ENCODE results near the gene INAVA. TPM values are rescaled to one million over a fixed set of nuclear protein-coding genes. Genes with fewer than 3 reads are reported as not detected.

Gene INAVA
- total RNA-seq, 1 donor from 2014 or later: 23.7 TPM

- peaks cover 65% of the 10 kb centered on the region for H3K79me2 ChIP-seq (ENCODE audit: low read depth)
- H3K27me3 ChIP-seq: no peaks in the 10 kb centered on the region
- H3K4me1 Mint-ChIP-seq: peaks cover 43% of the 10 kb centered on the region
- TF ChIP-seq CTCF (IDR thresholded peaks at IDR 0.05) (no peak), EZH2 (IDR thresholded peaks at IDR 0.05) (no peak), EZH2phosphoT487 (IDR thresholded peaks at IDR 0.05) (no peak)
- H3K36me3 Mint-ChIP-seq: peaks cover 12% of the 10 kb centered on the region
- H3K4me3 ChIP-seq: no peak overlapping the region
- H3K27ac Mint-ChIP-seq: no peak overlapping the region
- peaks cover 43% of the 10 kb centered on the region for H3K4me1 ChIP-seq
- H3K9ac ChIP-seq: no peak overlapping the region
- peak overlapping the region; percentile 17 for H3K4me2 ChIP-seq
- H3K9me3 ChIP-seq (ENCODE audit: low read depth): no peaks in the 10 kb centered on the region
- peaks cover 70% of the 10 kb centered on the region for H4K20me1 ChIP-seq (ENCODE audit: low read depth)
- no peaks in the 10 kb centered on the region for H3K36me3 ChIP-seq
- no peak overlapping the region for H2AFZ ChIP-seq (replicated peaks)
- H3K9me3 Mint-ChIP-seq: no peaks in the 10 kb centered on the region
- H3K4me3 Mint-ChIP-seq: peak overlapping the region; percentile 50
- H3K27ac ChIP-seq: no peak overlapping the region
- peaks cover 4% of the 10 kb centered on the region for H3K27me3 Mint-ChIP-seq (ENCODE audit: insufficient read depth, low read depth)
- peaks cover 17% of the 10 kb centered on the region for H3F3A ChIP-seq (ENCODE audit: low read depth)
- no peak for DNase-seq (ENCODE audit: low spot score)
These were observed 1.3 kb downstream of the INAVA start for GRCh38 chr1:200895801-200896530.

GRCh38 chr1:200896531-200897196 lies 2.0 kb downstream of the INAVA start:
- peak overlapping the region; percentile 50 for H3K4me3 Mint-ChIP-seq

GRCh38 chr1:200897259-200897658 lies 2.6 kb downstream of the INAVA start:
- peaks cover 70% of the 10 kb centered on the region for H4K20me1 ChIP-seq (ENCODE audit: low read depth)
- Mint-ChIP-seq H3K27me3 (ENCODE audit: insufficient read depth, low read depth) (peaks cover 6% of the 10 kb centered on the region), H3K36me3 (peaks cover 22% of the 10 kb centered on the region), H3K4me1 (peaks cover 41% of the 10 kb centered on the region), H3K9me3 (no peaks in the 10 kb centered on the region), H3K4me3 (no peak overlapping the region), H3K27ac (no peak overlapping the region)
- H3K36me3 ChIP-seq: no peaks in the 10 kb centered on the region
- H3K4me3 ChIP-seq: no peak overlapping the region
- DNase-seq (ENCODE audit: low spot score): no peak
- H3K27me3 ChIP-seq: no peaks in the 10 kb centered on the region
- no peak overlapping the region for H3K4me2 ChIP-seq
- TF ChIP-seq EZH2 (IDR thresholded peaks at IDR 0.05) (no peak), EZH2phosphoT487 (IDR thresholded peaks at IDR 0.05) (no peak), CTCF (IDR thresholded peaks at IDR 0.05) (no peak)
- H3F3A ChIP-seq (ENCODE audit: low read depth): peaks cover 4% of the 10 kb centered on the region
- no peaks in the 10 kb centered on the region for H3K9me3 ChIP-seq (ENCODE audit: low read depth)
- no peak overlapping the region for H3K9ac ChIP-seq
- no peak overlapping the region for H2AFZ ChIP-seq (replicated peaks)
- H3K4me1 ChIP-seq: peaks cover 43% of the 10 kb centered on the region
- H3K27ac ChIP-seq: no peak overlapping the region
- peaks cover 60% of the 10 kb centered on the region for H3K79me2 ChIP-seq (ENCODE audit: low read depth)

More at GRCh38 chr1:200896531-200897196, 2.0 kb downstream of the INAVA start:
- Mint-ChIP-seq H3K36me3 (peaks cover 16% of the 10 kb centered on the region), H3K9me3 (no peaks in the 10 kb centered on the region), H3K27me3 (ENCODE audit: insufficient read depth, low read depth) (peaks cover 6% of the 10 kb centered on the region), H3K27ac (peak overlapping the region; percentile 69), H3K4me1 (peaks cover 43% of the 10 kb centered on the region)
- peaks cover 70% of the 10 kb centered on the region for H4K20me1 ChIP-seq (ENCODE audit: low read depth)
- peaks cover 43% of the 10 kb centered on the region for H3K4me1 ChIP-seq
- no peaks in the 10 kb centered on the region for H3K27me3 ChIP-seq
- no peak overlapping the region for H2AFZ ChIP-seq (replicated peaks)
- H3K27ac ChIP-seq: no peak overlapping the region
- no peaks in the 10 kb centered on the region for H3K9me3 ChIP-seq (ENCODE audit: low read depth)
- H3K36me3 ChIP-seq: no peaks in the 10 kb centered on the region
- H3F3A ChIP-seq (ENCODE audit: low read depth): peaks cover 10% of the 10 kb centered on the region
- H3K4me3 ChIP-seq: no peak overlapping the region
- H3K79me2 ChIP-seq (ENCODE audit: low read depth): peaks cover 65% of the 10 kb centered on the region
- no peak for DNase-seq (ENCODE audit: low spot score)
- no peak for TF ChIP-seq EZH2phosphoT487 (IDR thresholded peaks at IDR 0.05)
- H3K9ac ChIP-seq: no peak overlapping the region
- peak overlapping the region; percentile 17 for H3K4me2 ChIP-seq

- DNase-seq (ENCODE audit: low spot score): no peak
- TF ChIP-seq EZH2 (IDR thresholded peaks at IDR 0.05): no peak
- no peak for TF ChIP-seq EZH2phosphoT487 (IDR thresholded peaks at IDR 0.05)
- no peak for TF ChIP-seq CTCF (IDR thresholded peaks at IDR 0.05)
- Histone ChIP-seq H3K9me3 (ENCODE audit: low read depth) (no peaks in the 10 kb centered on the region), H3K4me3 (no peak overlapping the region), H3K27ac (no peak overlapping the region), H3K36me3 (no peaks in the 10 kb centered on the region), H3K79me2 (ENCODE audit: low read depth) (peaks cover 43% of the 10 kb centered on the region), H4K20me1 (ENCODE audit: low read depth) (peaks cover 53% of the 10 kb centered on the region), H3F3A (ENCODE audit: low read depth) (no peaks in the 10 kb centered on the region), H3K4me1 (peaks cover 29% of the 10 kb centered on the region), H2AFZ (replicated peaks) (no peak overlapping the region), H3K27me3 (no peaks in the 10 kb centered on the region), H3K4me2 (no peak overlapping the region), H3K9ac (no peak overlapping the region)
- Mint-ChIP-seq H3K4me1 (peaks cover 25% of the 10 kb centered on the region), H3K4me3 (no peak overlapping the region), H3K36me3 (peaks cover 26% of the 10 kb centered on the region), H3K27me3 (ENCODE audit: insufficient read depth, low read depth) (peaks cover 6% of the 10 kb centered on the region), H3K27ac (no peak overlapping the region), H3K9me3 (no peaks in the 10 kb centered on the region)
These were observed 4.3 kb downstream of the INAVA start for GRCh38 chr1:200899015-200899386.

All from neural progenitor cell (in vitro differentiated cells).